ENCODE measurements around the gene ROMO1.

DNA sequence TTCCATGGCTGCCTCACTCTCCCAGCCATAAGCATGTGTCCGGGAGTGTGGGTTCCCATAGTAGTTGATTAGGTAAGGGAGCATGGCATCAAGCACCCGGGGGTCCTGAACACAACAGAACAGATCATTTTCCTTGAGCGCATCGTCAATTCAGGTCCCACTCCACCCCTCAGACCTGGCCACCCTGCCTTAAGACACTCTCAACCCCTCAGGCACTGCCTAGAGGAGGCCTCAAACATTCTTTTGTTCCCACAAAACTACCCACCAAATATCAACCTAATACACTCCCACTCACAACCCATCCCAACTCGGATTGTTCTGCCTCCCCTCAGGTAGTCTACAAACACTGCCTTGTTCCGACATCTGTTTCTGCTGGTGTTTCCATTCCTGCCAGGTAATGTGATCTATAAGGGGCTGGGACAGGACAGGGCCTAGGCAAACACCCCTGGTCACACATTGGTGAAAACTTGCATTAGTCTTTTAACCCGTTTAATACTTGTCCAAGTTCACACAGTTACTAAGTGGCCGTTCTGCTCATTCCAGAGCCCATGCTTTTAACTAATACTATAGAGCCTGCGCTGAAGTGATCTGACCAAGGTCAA is 1.4 kb upstream of the ROMO1 start:
- TF ChIP-seq, protein P1, sequence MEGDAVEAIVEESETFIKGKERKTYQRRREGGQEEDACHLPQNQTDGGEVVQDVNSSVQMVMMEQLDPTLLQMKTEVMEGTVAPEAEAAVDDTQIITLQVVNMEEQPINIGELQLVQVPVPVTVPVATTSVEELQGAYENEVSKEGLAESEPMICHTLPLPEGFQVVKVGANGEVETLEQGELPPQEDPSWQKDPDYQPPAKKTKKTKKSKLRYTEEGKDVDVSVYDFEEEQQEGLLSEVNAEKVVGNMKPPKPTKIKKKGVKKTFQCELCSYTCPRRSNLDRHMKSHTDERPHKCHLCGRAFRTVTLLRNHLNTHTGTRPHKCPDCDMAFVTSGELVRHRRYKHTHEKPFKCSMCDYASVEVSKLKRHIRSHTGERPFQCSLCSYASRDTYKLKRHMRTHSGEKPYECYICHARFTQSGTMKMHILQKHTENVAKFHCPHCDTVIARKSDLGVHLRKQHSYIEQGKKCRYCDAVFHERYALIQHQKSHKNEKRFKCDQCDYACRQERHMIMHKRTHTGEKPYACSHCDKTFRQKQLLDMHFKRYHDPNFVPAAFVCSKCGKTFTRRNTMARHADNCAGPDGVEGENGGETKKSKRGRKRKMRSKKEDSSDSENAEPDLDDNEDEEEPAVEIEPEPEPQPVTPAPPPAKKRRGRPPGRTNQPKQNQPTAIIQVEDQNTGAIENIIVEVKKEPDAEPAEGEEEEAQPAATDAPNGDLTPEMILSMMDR (IDR thresholded peaks at IDR 0.05): no peak
- TF ChIP-seq POLR2A (IDR thresholded peaks at IDR 0.05): no peak

Data from gastroesophageal sphincter (tissue), 3 donors.